HG03095 (cell line): ENCODE data around the gene ARAP1.

Experiments used
- ATAC-seq: cut with Tn5 transposase; IDR thresholded peaks from one replicate; pipeline ENCODE4 v1.9.1; 2021; ENCODE audit warnings: moderate library complexity; ENCODE audit not compliant: unreplicated experiment

ARAP1 gene

GRCh38 chr11:72764503-72764902 lies 12.3 kb upstream of the ARAP1 start:
- ATAC-seq: no peak

- ATAC-seq: no peak
Measured at GRCh38 chr11:72763823-72764222, 11.6 kb upstream of the ARAP1 start.

GRCh38 chr11:72762641-72763304 lies 10.6 kb upstream of the ARAP1 start:
- ATAC-seq: peak; percentile 69

GRCh38 chr11:72760539-72761405 lies 8.6 kb upstream of the ARAP1 start:
- no peak for ATAC-seq

- no peak for ATAC-seq
Measured at GRCh38 chr11:72759468-72759985, 7.3 kb upstream of the ARAP1 start.

GRCh38 chr11:72758690-72759389 lies 6.6 kb upstream of the ARAP1 start:
- no peak for ATAC-seq

GRCh38 chr11:72758304-72758689 lies 6.1 kb upstream of the ARAP1 start:
- no peak for ATAC-seq

GRCh38 chr11:72755713-72756285 lies 3.6 kb upstream of the ARAP1 start:
- no peak for ATAC-seq

GRCh38 chr11:72754544-72755155 lies 2.4 kb upstream of the ARAP1 start:
- ATAC-seq: no peak

- no peak for ATAC-seq
Measured at GRCh38 chr11:72754149-72754543, 1.9 kb upstream of the ARAP1 start.

GRCh38 chr11:72753341-72754148 lies 1.3 kb upstream of the ARAP1 start:
- ATAC-seq: no peak

GRCh38 chr11:72751116-72752087 lies 806 bp downstream of the ARAP1 start:
- no peak for ATAC-seq

- no peak for ATAC-seq
Measured at GRCh38 chr11:72750556-72751115, 1.6 kb downstream of the ARAP1 start.

GRCh38 chr11:72750086-72750485 lies 2.1 kb downstream of the ARAP1 start:
- ATAC-seq: no peak

- no peak for ATAC-seq
Measured at GRCh38 chr11:72747289-72747855, 4.8 kb downstream of the ARAP1 start.

- ATAC-seq: no peak
Measured at GRCh38 chr11:72746821-72747220, 5.4 kb downstream of the ARAP1 start.

GRCh38 chr11:72745925-72746550 lies 6.2 kb downstream of the ARAP1 start:
- no peak for ATAC-seq

- ATAC-seq: no peak
Measured at GRCh38 chr11:72745511-72745910, 6.7 kb downstream of the ARAP1 start.
